Stomach (tissue), 9 donors: ENCODE measurements around the gene IFRD2. TPM values are rescaled to one million over a fixed set of nuclear protein-coding genes. Genes with fewer than 3 reads are reported as not detected.

Experiments used
- DNase-seq, 2 donors: peaks; one replicate each; pipeline versions ENCODE4 v3.0.0 to v3.0.0-alpha.2; 2013 to 2019
- H3K27ac ChIP-seq, 5 donors: fragments of 200-600 bp in 4 of 5; sonication (generic) in 4 of 5; one replicate each; pipeline ENCODE4 v1.5.1; 2013 to 2019; ENCODE audit warnings: mild to moderate bottlenecking in 1 of 5, moderate library complexity in 1 of 5
- H3K27me3 ChIP-seq, 3 donors: fragments of 200-600 bp; sonication (generic); one replicate each; pipeline ENCODE4 v1.5.1; 2017 to 2019; ENCODE audit warnings: mixed run types in 1 of 3
- H3K36me3 ChIP-seq, 4 donors: fragments of 200-600 bp; sonication (generic); 1 replicate in 3 of 4; 2 replicates in 1 of 4; pipeline ENCODE4 v1.5.1; 2016 to 2019
- H3K4me1 ChIP-seq, 4 donors: fragments of 200-600 bp; sonication (generic); one replicate each; pipeline ENCODE4 v1.5.1; 2016 to 2019
- H3K4me3 ChIP-seq, 4 donors: fragments of 200-600 bp; sonication (generic) in 3 of 4; one replicate each; pipeline ENCODE4 v1.5.1; 2016 to 2019; ENCODE audit warnings: mild to moderate bottlenecking in 1 of 4
- H3K9me3 ChIP-seq, 4 donors: fragments of 200-600 bp; sonication (generic); one replicate each; pipeline ENCODE4 v1.5.1; 2016 to 2019
- EP300 ChIP-seq: sonication (generic); formaldehyde crosslinking; IDR thresholded peaks from one replicate; pipeline ENCODE4 v1.6.1; 2017; ENCODE audit warnings: antibody characterized with exemption
- POLR2A ChIP-seq, 4 donors: fragments of 450-650 bp; IDR thresholded peaks; one replicate each; pipeline ENCODE4 v1.6.1; 2016; ENCODE audit warnings: antibody characterized with exemption in 4 of 4, control low read depth in 2 of 4, mild to moderate bottlenecking in 1 of 4, moderate library complexity in 1 of 4
- POLR2AphosphoS5 ChIP-seq, 3 donors: sonication (generic); formaldehyde crosslinking; IDR thresholded peaks; one replicate each; pipeline ENCODE4 v1.6.1; 2016; ENCODE audit warnings: antibody characterized with exemption in 3 of 3
- WGBS, 5 donors: extraction: QIAGEN DNeasy Blood & Tissue Kit in 3 of 5; methylation state at CpG; one replicate each; pipeline versions ENCODE4 v1.1.5 to v1.1.7; 2013 to 2018; 5-methylcytosine and 5-hydroxymethylcytosine counted together
- intact Hi-C: fragments of 100-400 bp; cut with DNase I; formaldehyde crosslinking; loops from one replicate; pipeline ENCODE4 v1.15.1; 2023; ENCODE audit warnings: low total_unique reads
- polyA plus RNA-seq, 3 donors: library from polyadenylated mRNA; stranded (reverse); fragments of 200-250 nt; gene quantifications; one replicate each; pipeline ENCODE4 v1.2.3, GENCODE V29; 2013
- total RNA-seq, 5 donors: library from RNA; depleted of rRNA; stranded (reverse); fragments of >200 nt; gene quantifications; one replicate each; pipeline versions ENCODE4 v1.1.0 to v1.2.3, GENCODE V29; 2014 to 2016
- TF ChIP-seq, protein P1 (sequence below), 7 experiments: fragments of 450-650 bp in 4 of 7; fragments of 200-600 bp in 3 of 7; sonication (generic) in 3 of 7; IDR thresholded peaks; one replicate each; pipeline ENCODE4 v1.5.1; 2016 to 2019; ENCODE audit warnings: antibody characterized with exemption in 7 of 7, control low read depth in 2 of 7, mild to moderate bottlenecking in 1 of 7
- donor health status: healthy with polysubstance abuse.
- donor health status: Bipolar disorder and iron deficiency.
- donor health status: healthy.

The IFRD2 gene
- total and polyA plus RNA-seq, 8 donors = 69.9 to 254 (median 113) TPM

DNA sequence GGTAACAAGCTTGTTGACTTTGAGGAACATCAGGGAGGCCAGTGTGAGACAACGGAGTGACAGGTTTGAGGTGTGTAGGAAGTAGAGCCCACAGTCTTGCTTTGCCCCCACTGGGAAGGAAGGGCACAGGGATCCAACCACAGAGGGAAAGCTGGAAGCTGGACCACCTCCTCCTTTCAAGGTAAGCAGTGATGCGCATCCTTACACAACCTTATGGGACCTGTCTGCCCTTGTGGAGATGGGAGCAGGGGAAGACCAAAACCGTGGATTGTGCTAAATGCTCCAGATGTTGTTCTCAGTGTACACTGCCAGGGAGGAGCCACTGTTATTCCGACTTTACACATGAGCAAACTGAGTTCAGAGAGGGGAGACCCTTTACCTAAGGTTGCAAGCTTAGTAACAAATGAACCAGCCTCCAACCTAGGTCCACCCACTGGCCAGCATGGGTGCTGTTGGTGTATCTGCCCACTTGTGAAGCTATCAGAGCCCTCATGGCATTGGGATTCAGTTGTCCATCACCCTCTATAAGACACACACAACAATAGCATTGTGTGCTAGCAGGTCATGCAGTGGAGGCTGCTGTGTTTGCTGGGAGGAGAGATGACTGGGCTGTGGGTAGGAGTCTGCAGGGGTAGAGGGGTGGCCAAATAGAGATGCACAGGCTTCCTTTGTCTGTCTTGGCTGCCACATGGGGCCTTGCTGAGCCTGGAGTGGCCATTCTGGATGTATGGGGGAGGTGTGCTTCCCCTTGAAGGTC, 13.9 kb downstream of the IFRD2 start:
- intact Hi-C loops = loop anchor here (10.0 kb wide), 1 partner anchor 54 kb away; no protein-coding TSS in a partner anchor
- peaks cover 18 to 39% (median 29%) of the 10 kb centered on the region in 4 donors for H3K4me1 ChIP-seq
- H3K27me3 ChIP-seq = peaks cover 0 to 38% (median 26%) of the 10 kb centered on the region in 3 donors
- no peak overlapping the region for H3K4me3 ChIP-seq
- DNase-seq = no peak
- H3K36me3 ChIP-seq = peaks cover 8 to 51% (median 19%) of the 10 kb centered on the region in 4 donors
- peak overlapping the region in 2 of 5 donors; percentile 22 to 27 for H3K27ac ChIP-seq
- WGBS, 5 donors = 72 to 77% (median 74%) methylated on average over 4 of the region's 4 CpGs
- TF ChIP-seq EP300 = no peak
- no peaks in the 10 kb centered on the region for H3K9me3 ChIP-seq

DNA sequence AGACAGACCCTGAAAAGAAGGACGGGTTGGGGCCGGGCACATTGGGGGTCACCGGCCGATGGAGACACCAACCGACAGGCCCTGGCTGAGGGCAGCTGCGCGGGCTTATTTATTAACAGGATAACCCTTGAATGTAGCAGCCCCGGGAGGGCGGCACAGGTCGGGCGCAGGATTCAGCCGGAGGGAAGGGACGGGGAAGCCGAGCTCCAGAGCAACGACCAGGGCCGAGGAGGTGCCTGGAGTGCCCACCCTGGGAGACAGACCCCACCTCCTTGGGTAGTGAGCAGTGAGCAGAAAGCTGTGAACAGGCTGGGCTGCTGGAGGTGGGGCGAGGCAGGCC, 15.5 kb downstream of the IFRD2 start:
- WGBS, 5 donors = 81 to 90% (median 88%) methylated on average over 17 of the region's 17 CpGs
- Histone ChIP-seq H3K4me1 (peaks cover 25 to 52% (median 39%) of the 10 kb centered on the region in 4 donors), H3K27ac (no peak overlapping the region), H3K4me3 (no peak overlapping the region), H3K9me3 (no peaks in the 10 kb centered on the region), H3K36me3 (peaks cover 8 to 51% (median 19%) of the 10 kb centered on the region in 4 donors), H3K27me3 (peaks cover 0 to 40% (median 26%) of the 10 kb centered on the region in 3 donors)
- DNase-seq = no peak
- intact Hi-C loops = loop anchor here (10.0 kb wide), 1 partner anchor 52 kb away; no protein-coding TSS in a partner anchor
- TF ChIP-seq EP300 (no peak), POLR2A (IDR thresholded peaks at IDR 0.05) (no peak), POLR2AphosphoS5 (IDR thresholded peaks at IDR 0.05) (no peak)
- TF ChIP-seq, protein P1, sequence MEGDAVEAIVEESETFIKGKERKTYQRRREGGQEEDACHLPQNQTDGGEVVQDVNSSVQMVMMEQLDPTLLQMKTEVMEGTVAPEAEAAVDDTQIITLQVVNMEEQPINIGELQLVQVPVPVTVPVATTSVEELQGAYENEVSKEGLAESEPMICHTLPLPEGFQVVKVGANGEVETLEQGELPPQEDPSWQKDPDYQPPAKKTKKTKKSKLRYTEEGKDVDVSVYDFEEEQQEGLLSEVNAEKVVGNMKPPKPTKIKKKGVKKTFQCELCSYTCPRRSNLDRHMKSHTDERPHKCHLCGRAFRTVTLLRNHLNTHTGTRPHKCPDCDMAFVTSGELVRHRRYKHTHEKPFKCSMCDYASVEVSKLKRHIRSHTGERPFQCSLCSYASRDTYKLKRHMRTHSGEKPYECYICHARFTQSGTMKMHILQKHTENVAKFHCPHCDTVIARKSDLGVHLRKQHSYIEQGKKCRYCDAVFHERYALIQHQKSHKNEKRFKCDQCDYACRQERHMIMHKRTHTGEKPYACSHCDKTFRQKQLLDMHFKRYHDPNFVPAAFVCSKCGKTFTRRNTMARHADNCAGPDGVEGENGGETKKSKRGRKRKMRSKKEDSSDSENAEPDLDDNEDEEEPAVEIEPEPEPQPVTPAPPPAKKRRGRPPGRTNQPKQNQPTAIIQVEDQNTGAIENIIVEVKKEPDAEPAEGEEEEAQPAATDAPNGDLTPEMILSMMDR (IDR thresholded peaks at IDR 0.05) = no peak

DNA sequence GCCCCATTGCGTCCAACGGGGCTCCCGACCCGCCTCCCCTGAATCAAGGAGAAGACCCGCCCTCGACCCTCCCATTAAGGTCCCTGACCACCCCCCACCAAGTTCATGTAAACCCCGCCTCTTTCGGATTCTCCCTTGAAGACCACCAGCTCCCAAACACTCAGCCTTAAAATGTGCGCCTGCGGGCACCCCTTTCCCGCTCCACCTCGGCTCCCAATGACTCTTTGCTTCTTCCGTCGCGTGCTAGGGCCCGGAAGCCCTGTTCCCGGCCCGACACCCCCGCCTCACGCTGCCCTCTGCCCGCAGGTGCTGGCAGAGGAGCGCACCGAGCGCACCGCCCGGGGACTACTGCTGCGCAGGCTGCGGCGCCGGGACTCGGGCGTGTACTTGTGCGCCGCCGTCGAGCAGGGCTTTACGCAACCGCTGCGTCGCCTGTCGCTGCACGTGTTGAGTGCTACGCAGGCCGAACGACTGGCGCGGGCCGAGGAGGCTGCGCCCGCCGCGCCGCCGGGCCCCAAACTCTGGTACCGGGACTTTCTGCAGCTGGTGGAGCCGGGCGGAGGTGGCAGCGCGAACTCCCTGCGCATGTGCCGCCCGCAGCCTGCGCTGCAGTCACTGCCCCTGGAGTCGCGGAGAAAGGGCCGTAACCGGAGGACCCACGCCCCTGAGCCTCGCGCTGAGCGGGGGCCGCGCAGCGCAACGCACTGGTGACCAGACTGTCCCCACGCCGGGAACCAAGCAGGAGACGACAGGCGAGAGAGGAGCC, 16.1 kb downstream of the IFRD2 start:
- Histone ChIP-seq H3K4me3 (no peak overlapping the region), H3K27ac (no peak overlapping the region), H3K27me3 (peaks cover 0 to 40% (median 26%) of the 10 kb centered on the region in 3 donors), H3K4me1 (peaks cover 27 to 53% (median 44%) of the 10 kb centered on the region in 4 donors), H3K36me3 (peaks cover 8 to 52% (median 19%) of the 10 kb centered on the region in 4 donors), H3K9me3 (no peaks in the 10 kb centered on the region)
- TF ChIP-seq EP300 = no peak
- no peak for TF ChIP-seq POLR2A (IDR thresholded peaks at IDR 0.05)
- TF ChIP-seq, protein P1 (IDR thresholded peaks at IDR 0.05) = no peak
- no peak for TF ChIP-seq POLR2AphosphoS5 (IDR thresholded peaks at IDR 0.05)
- 50 to 70% (median 69%) methylated on average over 49 to 79 of the region's 79 CpGs for WGBS, 5 donors
- no peak for DNase-seq
- intact Hi-C loops = loop anchor here (10.0 kb wide), 1 partner anchor 51 kb away; no protein-coding TSS in a partner anchor

DNA sequence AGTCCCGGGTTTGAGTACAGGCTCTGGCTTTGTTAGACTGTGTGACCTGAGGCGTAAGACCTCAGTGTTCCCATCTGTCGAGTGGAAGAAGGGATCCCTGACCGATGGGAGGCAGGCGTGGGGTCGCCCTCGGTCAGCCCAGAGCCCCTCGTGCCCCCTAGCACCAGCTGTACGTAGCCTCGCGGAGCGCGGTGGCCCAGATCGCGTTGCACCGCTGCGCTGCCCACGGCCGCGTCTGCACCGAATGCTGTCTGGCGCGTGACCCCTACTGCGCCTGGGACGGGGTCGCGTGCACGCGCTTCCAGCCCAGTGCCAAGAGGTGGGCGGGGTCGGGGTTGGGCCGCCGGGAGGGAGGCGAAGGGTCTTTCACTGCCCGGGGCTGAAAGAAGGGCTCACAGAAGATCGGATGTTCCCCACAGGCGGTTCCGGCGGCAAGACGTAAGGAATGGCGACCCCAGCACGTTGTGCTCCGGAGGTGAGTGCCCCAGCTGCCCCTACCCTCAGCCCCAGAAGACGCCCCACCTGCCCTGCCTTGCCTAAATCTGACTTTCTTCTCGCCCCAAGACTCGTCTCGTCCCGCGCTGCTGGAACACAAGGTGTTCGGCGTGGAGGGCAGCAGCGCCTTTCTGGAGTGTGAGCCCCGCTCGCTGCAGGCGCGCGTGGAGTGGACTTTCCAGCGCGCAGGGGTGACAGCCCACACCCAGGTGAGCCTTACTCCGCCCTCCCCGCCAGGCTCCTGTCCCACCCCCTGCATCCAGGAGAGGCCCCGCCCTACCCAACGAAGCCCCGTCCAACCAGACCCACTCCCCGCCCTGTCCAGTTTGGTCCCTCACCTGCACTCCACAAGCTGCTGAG, 16.9 kb downstream of the IFRD2 start:
- intact Hi-C loops = loop anchor here (10.0 kb wide), 1 partner anchor 51 kb away; no protein-coding TSS in a partner anchor
- no peak for DNase-seq
- H3K4me3 ChIP-seq = no peak overlapping the region
- peaks cover 0 to 40% (median 26%) of the 10 kb centered on the region in 3 donors for H3K27me3 ChIP-seq
- WGBS, 5 donors = 53 to 73% (median 63%) methylated on average over 35 to 65 of the region's 65 CpGs
- H3K9me3 ChIP-seq = no peaks in the 10 kb centered on the region
- TF ChIP-seq EP300 (no peak), POLR2AphosphoS5 (IDR thresholded peaks at IDR 0.05) (no peak), POLR2A (IDR thresholded peaks at IDR 0.05) (no peak)
- TF ChIP-seq, protein P1 (IDR thresholded peaks at IDR 0.05) = no peak
- peaks cover 8 to 54% (median 19%) of the 10 kb centered on the region in 4 donors for H3K36me3 ChIP-seq
- peak overlapping the region in 2 of 5 donors; percentile 28 to 54 for H3K27ac ChIP-seq
- H3K4me1 ChIP-seq = peaks cover 35 to 61% (median 52%) of the 10 kb centered on the region in 4 donors
